OCI-LY1 (cell line): ENCODE measurements around the gene ITSN1.

Experiments used
- CTCF ChIP-seq: fragments of 200-600 bp; sonication (generic), shearing (Covaris generic); IDR thresholded peaks from 2 replicates; pipeline ENCODE4 v1.5.1; 2017; ENCODE audit warnings: mild to moderate bottlenecking, antibody characterized with exemption, low read length, moderate library complexity, mixed read lengths
- EZH2 ChIP-seq: fragments of 200-600 bp; sonication (generic), shearing (Covaris generic); IDR thresholded peaks from 2 replicates; pipeline ENCODE4 v1.8.0; 2017; ENCODE audit warnings: borderline replicate concordance, mixed run types, mild to moderate bottlenecking, antibody characterized with exemption, low read length, moderate library complexity, mixed read lengths

GRCh38 chr21:33835920-33836319 is 193.6 kb downstream of the ITSN1 start:
- no peak for TF ChIP-seq CTCF
- TF ChIP-seq EZH2: no peak
